H9 (cell line): ENCODE measurements around the gene QSOX2. TPM values are rescaled to one million over a fixed set of nuclear protein-coding genes. Genes with fewer than 3 reads are reported as not detected.
A peak's percentile ranks its signal among the peaks of the same experiment; 100 is the strongest.

ENCODE experiments used
- DNase-seq: peaks from one replicate; pipeline ENCODE4 v3.0.0-alpha.2; 2017
- H2AFZ ChIP-seq: one replicate; pipeline ENCODE4 v1.6.1; 2013; ENCODE audit warnings: mild to moderate bottlenecking, low read length, control low read depth, moderate library complexity
- H2AK5ac ChIP-seq: 2 replicates; pipeline ENCODE4 v1.6.1; 2013; ENCODE audit warnings: low read length, control low read depth, mixed read lengths; ENCODE audit not compliant: insufficient read length
- H2BK120ac ChIP-seq: one replicate; pipeline ENCODE4 v1.6.1; 2013; ENCODE audit warnings: low read depth, mild to moderate bottlenecking, low read length, control low read depth, inconsistent platforms; ENCODE audit not compliant: poor library complexity, severe bottlenecking
- H2BK12ac ChIP-seq: 2 replicates; pipeline ENCODE4 v1.6.1; 2013; ENCODE audit warnings: low read length, control low read depth, mixed read lengths, low read depth; ENCODE audit not compliant: insufficient read length
- H2BK15ac ChIP-seq: 2 replicates; pipeline ENCODE4 v1.6.1; 2013; ENCODE audit warnings: low read depth, low read length, control low read depth
- H2BK20ac ChIP-seq: one replicate; pipeline ENCODE4 v1.6.1; 2013; ENCODE audit warnings: low read depth, mild to moderate bottlenecking, low read length, control low read depth, inconsistent platforms; ENCODE audit not compliant: poor library complexity, severe bottlenecking
- H2BK5ac ChIP-seq: 2 replicates; pipeline ENCODE4 v1.6.1; 2013; ENCODE audit warnings: low read length, control low read depth, mixed read lengths; ENCODE audit not compliant: insufficient read length
- H3K14ac ChIP-seq: 2 replicates; pipeline ENCODE4 v1.6.1; 2013; ENCODE audit warnings: low read length, control low read depth; ENCODE audit not compliant: insufficient read depth
- H3K18ac ChIP-seq: 2 replicates; pipeline ENCODE4 v1.6.1; 2013; ENCODE audit warnings: low read depth, mild to moderate bottlenecking, mixed read lengths, low read length, control low read depth; ENCODE audit not compliant: insufficient read length
- H3K23ac ChIP-seq: 2 replicates; pipeline ENCODE4 v1.6.1; 2013; ENCODE audit warnings: low read length, control low read depth, mixed read lengths, low read depth; ENCODE audit not compliant: insufficient read length
- H3K23me2 ChIP-seq: 2 replicates; pipeline ENCODE4 v1.6.1; 2013; ENCODE audit warnings: low read depth, mild to moderate bottlenecking, mixed read lengths, low read length, control low read depth; ENCODE audit not compliant: insufficient read length, poor library complexity, severe bottlenecking
- H3K27ac ChIP-seq: 2 replicates; pipeline ENCODE4 v1.5.1; 2013; ENCODE audit warnings: low read length, control low read depth, mixed read lengths, low read depth; ENCODE audit not compliant: insufficient read length
- H3K27me3 ChIP-seq: 2 replicates; pipeline ENCODE4 v1.6.1; 2013; ENCODE audit warnings: low read length, control low read depth, inconsistent platforms; ENCODE audit not compliant: insufficient read depth
- H3K4ac ChIP-seq: 2 replicates; pipeline ENCODE4 v1.6.1; 2013; ENCODE audit warnings: low read depth, mild to moderate bottlenecking, control low read depth, inconsistent platforms, low read length, moderate library complexity
- H3K4me1 ChIP-seq: 2 replicates; pipeline ENCODE4 v1.6.1; 2013; ENCODE audit warnings: low read length, control low read depth, inconsistent platforms; ENCODE audit not compliant: insufficient read depth
- H3K4me2 ChIP-seq: 2 replicates; pipeline ENCODE4 v1.6.1; 2013; ENCODE audit warnings: low read length, control low read depth, mixed read lengths; ENCODE audit not compliant: insufficient read length, insufficient read depth
- H3K56ac ChIP-seq: 2 replicates; pipeline ENCODE4 v1.6.1; 2013; ENCODE audit warnings: low read depth, mild to moderate bottlenecking, mixed read lengths, low read length, control low read depth; ENCODE audit not compliant: insufficient read length
- H3K79me1 ChIP-seq: 2 replicates; pipeline ENCODE4 v1.6.1; 2013; ENCODE audit warnings: low read depth, mild to moderate bottlenecking, moderate library complexity, low read length, control low read depth, inconsistent platforms; ENCODE audit not compliant: insufficient read depth, poor library complexity, severe bottlenecking
- H3K79me2 ChIP-seq: 2 replicates; pipeline ENCODE4 v1.6.1; 2013; ENCODE audit warnings: low read length, control low read depth, inconsistent platforms; ENCODE audit not compliant: insufficient read depth
- H3K9ac ChIP-seq: 2 replicates; pipeline ENCODE4 v1.6.1; 2013; ENCODE audit warnings: low read length, control low read depth, mixed read lengths; ENCODE audit not compliant: insufficient read length; ENCODE audit errors: extremely low read depth
- H3K9me3 ChIP-seq: one replicate; pipeline ENCODE4 v1.6.1; 2013; ENCODE audit warnings: low read depth, low read length, inconsistent platforms; ENCODE audit not compliant: control insufficient read depth
- H3T11ph ChIP-seq: one replicate; pipeline ENCODE4 v1.6.1; 2013; ENCODE audit warnings: mild to moderate bottlenecking, low read length, control low read depth, inconsistent platforms
- H4K20me1 ChIP-seq: one replicate; pipeline ENCODE4 v1.6.1; 2013; ENCODE audit not compliant: control insufficient read depth, insufficient read length, insufficient read depth
- H4K5ac ChIP-seq: 2 replicates; pipeline ENCODE4 v1.6.1; 2013; ENCODE audit warnings: low read depth, mild to moderate bottlenecking, mixed read lengths, low read length, control low read depth; ENCODE audit not compliant: insufficient read length
- H4K8ac ChIP-seq: replicated peaks from 2 replicates; pipeline ENCODE4 v1.6.1; 2013; ENCODE audit warnings: low read length, control low read depth, mixed read lengths, low read depth; ENCODE audit not compliant: insufficient read length
- H4K91ac ChIP-seq: 2 replicates; pipeline ENCODE4 v1.6.1; 2013; ENCODE audit warnings: low read depth, mild to moderate bottlenecking, moderate library complexity, mixed read lengths, low read length, control low read depth; ENCODE audit not compliant: insufficient read length
- H3K27ac Mint-ChIP-seq, 3 experiments: 2 replicates in 2 of 3; 3 replicates in 1 of 3; pipeline ENCODE4 v1.8.0; 2020 to 2021; ENCODE audit warnings: mixed read lengths in 3 of 3, mild to moderate bottlenecking in 1 of 3, moderate library complexity in 1 of 3
- H3K27me3 Mint-ChIP-seq: 2 replicates; pipeline ENCODE4 v1.8.0; 2021; ENCODE audit warnings: low read depth, mild to moderate bottlenecking, moderate library complexity, mixed read lengths
- H3K36me3 Mint-ChIP-seq, 3 experiments: 2 replicates in 2 of 3; 3 replicates in 1 of 3; pipeline ENCODE4 v1.8.0; 2020 to 2021; ENCODE audit warnings: low read depth in 3 of 3, mixed read lengths in 3 of 3; ENCODE audit not compliant: insufficient read depth in 1 of 3
- H3K4me1 Mint-ChIP-seq, 2 experiments: 2 replicates each; pipeline ENCODE4 v1.8.0; 2020; ENCODE audit warnings: mixed read lengths in 2 of 2
- H3K4me3 Mint-ChIP-seq, 2 experiments: 2 replicates in 1 of 2; 3 replicates in 1 of 2; pipeline ENCODE4 v1.8.0; 2020 to 2021; ENCODE audit warnings: mild to moderate bottlenecking in 2 of 2, mixed read lengths in 2 of 2, moderate library complexity in 1 of 2
- H3K9me3 Mint-ChIP-seq, 2 experiments: 2 replicates in 1 of 2; 3 replicates in 1 of 2; pipeline ENCODE4 v1.8.0; 2020; ENCODE audit warnings: mild to moderate bottlenecking in 2 of 2, mixed read lengths in 2 of 2, moderate library complexity in 1 of 2
- CTCF ChIP-seq: fragments of 200-600 bp; sonication (generic); conservative IDR thresholded peaks from 3 replicates; pipeline ENCODE4 v1.8.0; 2021; ENCODE audit warnings: antibody characterized with exemption, mild to moderate bottlenecking
- WGBS: extraction: QIAGEN DNeasy Blood & Tissue Kit; methylation state at CpG from one replicate; pipeline ENCODE4 v1.1.7; 2013; ENCODE audit warnings: missing lambda C conversion rate, low lambda C conversion rate, mixed read lengths; ENCODE audit not compliant: insufficient read length; ENCODE audit errors: extremely low coverage; 5-methylcytosine and 5-hydroxymethylcytosine counted together
- total RNA-seq: library from RNA; stranded (reverse); gene quantifications from 2 replicates; pipeline ENCODE4 v1.2.1, GENCODE V29; 2021

Gene QSOX2
- total RNA-seq, 1 experiment from 2014 or later = 25.8 TPM

GRCh38 chr9:136203408-136204144, 42.0 kb downstream of the QSOX2 start:
- no peak overlapping the region for H2AK5ac ChIP-seq
- Mint-ChIP-seq H3K36me3 (peaks cover 7 to 16% (median 10%) of the 10 kb centered on the region in 3 experiments; a peak in 5 of 7 replicates), H3K9me3 (no peaks in the 10 kb centered on the region), H3K27me3 (peaks cover 77% of the 10 kb centered on the region), H3K27ac (no peak overlapping the region; a peak in 1 of 7 replicates), H3K4me3 (no peak overlapping the region; a peak in 1 of 5 replicates), H3K4me1 (peaks cover 0 to 11% of the 10 kb centered on the region in 2 experiments; a peak in 2 of 4 replicates)
- no peak overlapping the region for H3K23ac ChIP-seq
- no peak for TF ChIP-seq CTCF
- no peaks in the 10 kb centered on the region for H3K9me3 ChIP-seq
- peaks cover 3% of the 10 kb centered on the region for H3K23me2 ChIP-seq
- no CpG with 5 or more reads among the region's 33 CpGs for WGBS
- H3K56ac ChIP-seq = no peak overlapping the region
- no peak overlapping the region for H4K91ac ChIP-seq
- no peak overlapping the region for H3K9ac ChIP-seq
- no peak overlapping the region for H3K14ac ChIP-seq
- H2BK5ac ChIP-seq = no peak overlapping the region
- H3T11ph ChIP-seq = no peak overlapping the region
- no peak overlapping the region for H3K27ac ChIP-seq
- H2BK120ac ChIP-seq = no peak overlapping the region
- peak overlapping the region; percentile 5 for H3K4me2 ChIP-seq
- no peak overlapping the region for H4K8ac ChIP-seq
- H2BK15ac ChIP-seq = no peak overlapping the region
- H3K79me2 ChIP-seq = no peaks in the 10 kb centered on the region
- no peak overlapping the region for H4K5ac ChIP-seq
- H3K79me1 ChIP-seq = no peaks in the 10 kb centered on the region
- H2BK20ac ChIP-seq = no peak overlapping the region
- no peak overlapping the region for H3K4ac ChIP-seq
- no peaks in the 10 kb centered on the region for H3K4me1 ChIP-seq
- peaks cover 58% of the 10 kb centered on the region for H3K27me3 ChIP-seq
- no peak overlapping the region for H3K18ac ChIP-seq
- H2BK12ac ChIP-seq = no peak overlapping the region
- H4K20me1 ChIP-seq = no peaks in the 10 kb centered on the region
- H2AFZ ChIP-seq = no peak overlapping the region
- DNase-seq = no peak
